Measurements from ENCODE around the gene CADPS. TPM values are rescaled to one million over a fixed set of nuclear protein-coding genes. Genes with fewer than 3 reads are reported as not detected.

The CADPS gene
- total and polyA plus RNA-seq, 2 of the 4 experiments (the other 2 are of a cell fraction): not detected

DNA sequence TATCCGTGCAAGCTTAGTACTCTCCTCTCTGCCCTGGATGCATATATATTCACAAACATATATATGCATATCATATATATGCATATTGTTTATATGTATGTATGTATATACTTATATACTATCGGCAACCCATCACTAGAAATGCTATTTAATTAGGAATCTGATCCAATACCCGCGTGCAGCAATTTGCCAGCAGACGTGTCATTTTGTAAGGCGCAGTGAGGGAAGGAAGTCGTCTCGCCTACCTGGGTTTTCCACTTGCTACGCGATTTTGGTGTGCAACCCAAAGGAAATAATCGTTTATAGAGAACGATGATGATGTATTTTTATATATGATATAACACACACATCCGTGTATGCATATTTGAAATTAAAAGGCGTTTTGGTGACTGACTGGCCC lies 496.3 kb downstream of the CADPS start:
- no peak overlapping the region for H2AFZ ChIP-seq (replicated peaks; ENCODE audit: low read length, poor library complexity)
- BruUV-seq (replicated peaks): no TSS peak
- H3K4ac ChIP-seq (ENCODE audit: low read depth, low read length): no peak overlapping the region
- TF ChIP-seq CEBPB (IDR thresholded peaks at IDR 0.05; ENCODE audit: low read depth, low read length) (no peak), CHD1 (IDR thresholded peaks at IDR 0.05; ENCODE audit: low read depth, low read length) (no peak), ELK1 (IDR thresholded peaks at IDR 0.05; ENCODE audit: borderline replicate concordance, low read depth, low read length) (no peak), MXI1 (IDR thresholded peaks at IDR 0.05; ENCODE audit: borderline replicate concordance, low read depth, low read length) (no peak), RCOR1 (IDR thresholded peaks at IDR 0.05; ENCODE audit: insufficient replicate concordance, low read length) (no peak), MAFK (IDR thresholded peaks at IDR 0.05; ENCODE audit: low read depth, low read length) (no peak), RFX5 (IDR thresholded peaks at IDR 0.05; ENCODE audit: low read depth, low read length) (no peak), NFE2L2 (IDR thresholded peaks at IDR 0.05; ENCODE audit: low read depth, low read length) (no peak)
- TF ChIP-seq, protein P1, sequence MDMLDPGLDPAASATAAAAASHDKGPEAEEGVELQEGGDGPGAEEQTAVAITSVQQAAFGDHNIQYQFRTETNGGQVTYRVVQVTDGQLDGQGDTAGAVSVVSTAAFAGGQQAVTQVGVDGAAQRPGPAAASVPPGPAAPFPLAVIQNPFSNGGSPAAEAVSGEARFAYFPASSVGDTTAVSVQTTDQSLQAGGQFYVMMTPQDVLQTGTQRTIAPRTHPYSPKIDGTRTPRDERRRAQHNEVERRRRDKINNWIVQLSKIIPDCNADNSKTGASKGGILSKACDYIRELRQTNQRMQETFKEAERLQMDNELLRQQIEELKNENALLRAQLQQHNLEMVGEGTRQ (IDR thresholded peaks at IDR 0.05; ENCODE audit: low read depth, low read length): no peak
- TF ChIP-seq, protein P2, sequence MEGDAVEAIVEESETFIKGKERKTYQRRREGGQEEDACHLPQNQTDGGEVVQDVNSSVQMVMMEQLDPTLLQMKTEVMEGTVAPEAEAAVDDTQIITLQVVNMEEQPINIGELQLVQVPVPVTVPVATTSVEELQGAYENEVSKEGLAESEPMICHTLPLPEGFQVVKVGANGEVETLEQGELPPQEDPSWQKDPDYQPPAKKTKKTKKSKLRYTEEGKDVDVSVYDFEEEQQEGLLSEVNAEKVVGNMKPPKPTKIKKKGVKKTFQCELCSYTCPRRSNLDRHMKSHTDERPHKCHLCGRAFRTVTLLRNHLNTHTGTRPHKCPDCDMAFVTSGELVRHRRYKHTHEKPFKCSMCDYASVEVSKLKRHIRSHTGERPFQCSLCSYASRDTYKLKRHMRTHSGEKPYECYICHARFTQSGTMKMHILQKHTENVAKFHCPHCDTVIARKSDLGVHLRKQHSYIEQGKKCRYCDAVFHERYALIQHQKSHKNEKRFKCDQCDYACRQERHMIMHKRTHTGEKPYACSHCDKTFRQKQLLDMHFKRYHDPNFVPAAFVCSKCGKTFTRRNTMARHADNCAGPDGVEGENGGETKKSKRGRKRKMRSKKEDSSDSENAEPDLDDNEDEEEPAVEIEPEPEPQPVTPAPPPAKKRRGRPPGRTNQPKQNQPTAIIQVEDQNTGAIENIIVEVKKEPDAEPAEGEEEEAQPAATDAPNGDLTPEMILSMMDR (conservative IDR thresholded peaks at IDR 0.05; ENCODE audit: low read depth, low read length): no peak
- no peak overlapping the region for H2AK5ac ChIP-seq (ENCODE audit: low read depth, low read length)
- no peaks in the 10 kb centered on the region for H3K36me3 ChIP-seq (ENCODE audit: control insufficient read depth, insufficient read depth, low read length)
- no CpG with 5 or more reads among the region's 14 CpGs for WGBS, 2 experiments (ENCODE audit: extremely low coverage in 2 of 2, insufficient read length in 1 of 2)
- no peak overlapping the region for H3K4me2 ChIP-seq (ENCODE audit: low read depth, low read length)
- ChIA-PET CTCF (no interaction called here), POLR2A (ENCODE audit: unreplicated experiment) (no interaction called here)
- H4K20me1 ChIP-seq (ENCODE audit: insufficient read depth, low read length): no peaks in the 10 kb centered on the region
- H2BK20ac ChIP-seq (ENCODE audit: low read depth, low read length): no peak overlapping the region
- intact Hi-C loops (cut with micrococcal nuclease) (no loop called here), dilution Hi-C loops (cut with HindIII; ENCODE audit: low sequenced_read_pairs, unreplicated experiment) (no loop called here), in situ Hi-C loops (cut with MboI; ENCODE audit: low sequenced_read_pairs) (no loop called here)
- no peak overlapping the region for H3K23ac ChIP-seq (ENCODE audit: low read depth, low read length)
- no peak overlapping the region for H4K91ac ChIP-seq (ENCODE audit: insufficient read depth, low read depth, low read length)
- H3K4me3 ChIP-seq (ENCODE audit: insufficient read depth, low read depth, low read length): no peak overlapping the region
- ATAC-seq (ENCODE audit: low read depth): no peak
- no peak overlapping the region for H3K27ac ChIP-seq (ENCODE audit: insufficient read depth, low read length)
- no peaks in the 10 kb centered on the region for H3K79me1 ChIP-seq (ENCODE audit: low read depth in 1 of 2, low read length in 2 of 2)
- no peaks in the 10 kb centered on the region for H3K9me1 ChIP-seq (ENCODE audit: insufficient read depth, low read length)
- H3K56ac ChIP-seq (ENCODE audit: extremely low read depth, insufficient read depth, low read length): no peak overlapping the region
- no peak overlapping the region for H4K8ac ChIP-seq (ENCODE audit: low read depth in 2 of 2, low read length in 2 of 2)
- peaks cover 72% of the 10 kb centered on the region for H3K27me3 ChIP-seq (ENCODE audit: control insufficient read depth, insufficient read depth, low read length)
- H3K9me3 ChIP-seq (ENCODE audit: control insufficient read depth, insufficient read depth, low read length): peaks cover 6% of the 10 kb centered on the region
- no peak overlapping the region for H2BK5ac ChIP-seq (ENCODE audit: low read depth, low read length, poor library complexity, severe bottlenecking)
- H2AK9ac ChIP-seq (replicated peaks; ENCODE audit: low read depth, low read length, poor library complexity): no peak overlapping the region
- no peaks in the 10 kb centered on the region for H3K4me1 ChIP-seq (ENCODE audit: control insufficient read depth, insufficient read depth, low read length)
- no peak overlapping the region for H3K14ac ChIP-seq (replicated peaks; ENCODE audit: low read depth, low read length)
- no peak overlapping the region for H2BK15ac ChIP-seq (ENCODE audit: low read depth, low read length)
- no peak overlapping the region for H4K5ac ChIP-seq (ENCODE audit: low read depth, low read length)
- no peak overlapping the region for H3K9ac ChIP-seq (ENCODE audit: low read depth, low read length)
- no peak overlapping the region for H2BK120ac ChIP-seq (ENCODE audit: low read depth, low read length)
- no peak for DNase-seq
- no peak overlapping the region for H3K18ac ChIP-seq (ENCODE audit: low read depth, low read length)
